Neuronal stem cell (in vitro differentiated cells): ENCODE measurements around the gene AGPAT2.

Experiments
- DNase-seq: peaks from one replicate; pipeline ENCODE4 v3.0.0-alpha.2; 2013; ENCODE audit warnings: low spot score
- H2AFZ ChIP-seq: one replicate; pipeline ENCODE4 v1.6.1; 2013; ENCODE audit warnings: mild to moderate bottlenecking, low read length, inconsistent platforms
- H2AK5ac ChIP-seq: 2 replicates; pipeline ENCODE4 v1.6.1; 2013; ENCODE audit warnings: low read depth, mild to moderate bottlenecking, inconsistent platforms, low read length, moderate library complexity, mixed read lengths
- H2BK120ac ChIP-seq: 2 replicates; pipeline ENCODE4 v1.6.1; 2013; ENCODE audit warnings: low read depth, mild to moderate bottlenecking, inconsistent platforms, low read length, moderate library complexity, mixed read lengths
- H2BK12ac ChIP-seq: one replicate; pipeline ENCODE4 v1.6.1; 2013; ENCODE audit warnings: low read length, inconsistent platforms
- H2BK15ac ChIP-seq: 2 replicates; pipeline ENCODE4 v1.6.1; 2013; ENCODE audit warnings: mild to moderate bottlenecking, low read length, inconsistent platforms, mixed read lengths
- H2BK5ac ChIP-seq: one replicate; pipeline ENCODE4 v1.6.1; 2013; ENCODE audit warnings: inconsistent platforms, mild to moderate bottlenecking, low read length, moderate library complexity
- H3K14ac ChIP-seq: one replicate; pipeline ENCODE4 v1.6.1; 2013; ENCODE audit warnings: low read length, inconsistent platforms
- H3K18ac ChIP-seq: 2 replicates; pipeline ENCODE4 v1.6.1; 2013; ENCODE audit warnings: low read length, inconsistent platforms
- H3K23ac ChIP-seq: 2 replicates; pipeline ENCODE4 v1.6.1; 2013; ENCODE audit warnings: low read depth, mild to moderate bottlenecking, mixed read lengths, low read length, inconsistent platforms; ENCODE audit not compliant: poor library complexity
- H3K27ac ChIP-seq: replicated peaks from 3 replicates; pipeline ENCODE4 v1.5.1; 2013; ENCODE audit warnings: low read length, inconsistent platforms
- H3K27me3 ChIP-seq, 3 experiments: 2 replicates each; pipeline ENCODE4 v1.6.1; 2013; ENCODE audit warnings: low read length in 3 of 3, mild to moderate bottlenecking in 2 of 3, inconsistent platforms in 1 of 3, low read depth in 1 of 3, mixed read lengths in 1 of 3, moderate library complexity in 1 of 3; ENCODE audit not compliant: control insufficient read depth in 3 of 3, insufficient read depth in 3 of 3
- H3K36me3 ChIP-seq, 2 donors: replicated peaks in 1 of 2; 2 replicates each; pipeline ENCODE4 v1.6.1; 2013; ENCODE audit warnings: low read length in 2 of 2; ENCODE audit not compliant: control insufficient read depth in 2 of 2, insufficient read depth in 2 of 2
- H3K4ac ChIP-seq: 2 replicates; pipeline ENCODE4 v1.6.1; 2013; ENCODE audit warnings: inconsistent platforms, mild to moderate bottlenecking, low read length, moderate library complexity
- H3K4me1 ChIP-seq, 2 donors: 1 replicate in 1 of 2; 2 replicates in 1 of 2; pipeline ENCODE4 v1.6.1; 2013; ENCODE audit warnings: low read length in 2 of 2, low read depth in 1 of 2; ENCODE audit not compliant: control insufficient read depth in 2 of 2, insufficient read depth in 1 of 2
- H3K4me2 ChIP-seq: one replicate; pipeline ENCODE4 v1.6.1; 2013; ENCODE audit warnings: mild to moderate bottlenecking, low read length, inconsistent platforms; ENCODE audit not compliant: insufficient read depth, poor library complexity, severe bottlenecking
- H3K4me3 ChIP-seq, 2 donors: 2 replicates each; pipeline ENCODE4 v1.5.1; 2013; ENCODE audit warnings: low read length in 2 of 2, mild to moderate bottlenecking in 2 of 2, inconsistent platforms in 1 of 2, moderate library complexity in 1 of 2
- H3K79me1 ChIP-seq: one replicate; pipeline ENCODE4 v1.6.1; 2013; ENCODE audit warnings: low read depth, mild to moderate bottlenecking, inconsistent platforms, low read length, moderate library complexity
- H3K9ac ChIP-seq: one replicate; pipeline ENCODE4 v1.6.1; 2013; ENCODE audit warnings: mild to moderate bottlenecking, low read depth, low read length, inconsistent platforms; ENCODE audit not compliant: poor library complexity
- H3K9me3 ChIP-seq, 2 donors: replicated peaks in 1 of 2; 2 replicates each; pipeline versions ENCODE3 to v1.6.1; 2013; ENCODE audit warnings: low read length in 2 of 2, mild to moderate bottlenecking in 2 of 2, inconsistent platforms in 1 of 2, low read depth in 1 of 2, mixed read lengths in 1 of 2, moderate library complexity in 1 of 2; ENCODE audit not compliant: control insufficient read depth in 2 of 2, insufficient read depth in 1 of 2
- H4K8ac ChIP-seq: one replicate; pipeline ENCODE4 v1.6.1; 2013; ENCODE audit warnings: low read depth, mild to moderate bottlenecking, inconsistent platforms, low read length, moderate library complexity
- H4K91ac ChIP-seq: one replicate; pipeline ENCODE4 v1.6.1; 2013; ENCODE audit warnings: low read length, low read depth, mild to moderate bottlenecking, inconsistent platforms; ENCODE audit not compliant: poor library complexity
- WGBS, 2 donors: extraction: QIAGEN DNeasy Blood & Tissue Kit; methylation state at CpG; one replicate each; pipeline ENCODE4 v1.1.7; 2013; ENCODE audit warnings: missing lambda C conversion rate in 2 of 2, mixed read lengths in 1 of 2; ENCODE audit not compliant: insufficient read length in 2 of 2, insufficient replicate concordance in 1 of 2; ENCODE audit errors: extremely low coverage in 2 of 2; 5-methylcytosine and 5-hydroxymethylcytosine counted together

AGPAT2 gene

GRCh38 chr9:136659861-136660784 lies 27.1 kb downstream of the AGPAT2 start:
- Histone ChIP-seq H3K9ac (peak overlapping the region; percentile 21), H3K4ac (no peak overlapping the region), H3K4me1 (peaks cover 7 to 31% of the 10 kb centered on the region in 2 donors), H2BK12ac (peak overlapping the region; percentile 73), H3K14ac (peak overlapping the region; percentile 56), H2AK5ac (no peak overlapping the region), H2AFZ (no peak overlapping the region), H2BK15ac (peak overlapping the region; percentile 85), H3K27ac (no peak overlapping the region), H2BK5ac (peak overlapping the region; percentile 53), H3K4me3 (no peak overlapping the region), H3K23ac (peak overlapping the region; percentile 31), H4K8ac (peak overlapping the region; percentile 43), H4K91ac (peak overlapping the region; percentile 12), H3K27me3 (peaks cover 0 to 26% (median 0%) of the 10 kb centered on the region in 3 experiments), H3K36me3 (no peaks in the 10 kb centered on the region), H3K79me1 (peaks cover 3% of the 10 kb centered on the region), H3K18ac (peak overlapping the region; percentile 38), H3K9me3 (no peaks in the 10 kb centered on the region), H3K4me2 (no peak overlapping the region), H2BK120ac (no peak overlapping the region)
- no CpG with 5 or more reads among the region's 21 CpGs for WGBS, 2 donors
- no peak for DNase-seq

DNA sequence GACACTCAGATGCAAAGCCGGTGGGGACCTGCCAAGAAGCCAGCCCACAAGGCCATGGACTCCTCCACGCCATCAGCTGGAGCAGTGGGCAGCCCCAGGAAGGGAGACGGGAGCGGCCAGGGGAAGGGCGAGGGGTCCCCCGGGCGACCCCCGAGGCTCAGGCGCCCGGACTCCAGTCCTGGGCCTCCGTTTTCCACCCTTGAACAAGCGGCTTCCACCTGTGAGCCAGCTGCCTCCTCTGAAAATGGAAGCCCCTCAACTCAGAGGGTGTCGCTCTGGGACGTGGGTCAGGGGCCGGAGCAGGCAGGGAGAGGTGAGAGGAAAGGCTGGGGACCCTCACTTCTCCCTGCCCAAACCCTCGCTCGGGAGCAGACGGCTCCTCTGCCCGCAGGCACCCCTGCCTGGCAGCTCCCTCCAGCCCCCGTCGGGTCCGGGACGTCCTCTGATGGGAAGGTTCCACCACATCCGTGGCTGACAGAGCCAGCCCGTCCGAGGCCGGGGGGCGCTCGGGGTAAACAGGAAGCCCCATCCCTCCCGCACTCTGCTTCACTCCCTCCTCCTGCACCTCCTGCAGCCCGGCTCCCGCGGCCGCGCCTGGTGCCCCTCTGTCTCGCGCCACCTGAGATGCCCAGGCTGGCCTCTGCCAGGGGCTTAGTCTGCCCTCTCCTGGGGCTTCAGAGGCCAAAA lies 28.3 kb downstream of the AGPAT2 start:
- Histone ChIP-seq H3K79me1 (peaks cover 3% of the 10 kb centered on the region), H2AK5ac (peak overlapping the region; percentile 56), H2BK5ac (peak overlapping the region; percentile 75), H3K4me1 (peaks cover 4 to 34% of the 10 kb centered on the region in 2 donors), H3K18ac (peak overlapping the region; percentile 57), H2BK15ac (peak overlapping the region; percentile 81), H3K27ac (no peak overlapping the region), H3K36me3 (no peaks in the 10 kb centered on the region), H3K4ac (no peak overlapping the region), H4K91ac (peak overlapping the region; percentile 53), H3K4me3 (no peak overlapping the region), H2BK12ac (peak overlapping the region; percentile 58), H3K27me3 (peaks cover 0 to 16% (median 0%) of the 10 kb centered on the region in 3 experiments), H2BK120ac (no peak overlapping the region), H3K23ac (no peak overlapping the region), H3K9me3 (no peaks in the 10 kb centered on the region), H3K14ac (peak overlapping the region; percentile 38), H3K4me2 (no peak overlapping the region), H4K8ac (no peak overlapping the region), H3K9ac (peak overlapping the region; percentile 44), H2AFZ (peak overlapping the region; percentile 49)
- no peak for DNase-seq
- no CpG with 5 or more reads among the region's 37 CpGs for WGBS, 2 donors

GRCh38 chr9:136657974-136658848 lies 29.0 kb downstream of the AGPAT2 start:
- H3K9me3 ChIP-seq = no peaks in the 10 kb centered on the region
- no peak overlapping the region for H3K4me3 ChIP-seq
- no peak overlapping the region for H3K23ac ChIP-seq
- H2BK120ac ChIP-seq = no peak overlapping the region
- H3K4me2 ChIP-seq = no peak overlapping the region
- WGBS, 2 donors = no CpG with 5 or more reads among the region's 31 CpGs
- H3K18ac ChIP-seq = peak overlapping the region; percentile 71
- H3K4me1 ChIP-seq = peaks cover 3 to 28% of the 10 kb centered on the region in 2 donors
- no peak overlapping the region for H4K8ac ChIP-seq
- H2BK5ac ChIP-seq = peak overlapping the region; percentile 75
- DNase-seq = no peak
- H2AFZ ChIP-seq = no peak overlapping the region
- no peak overlapping the region for H3K4ac ChIP-seq
- no peak overlapping the region for H3K14ac ChIP-seq
- H3K27ac ChIP-seq = no peak overlapping the region
- no peaks in the 10 kb centered on the region for H3K36me3 ChIP-seq
- H3K79me1 ChIP-seq = peaks cover 3% of the 10 kb centered on the region
- H2BK15ac ChIP-seq = peak overlapping the region; percentile 58
- peak overlapping the region; percentile 56 for H2AK5ac ChIP-seq
- peak overlapping the region; percentile 53 for H4K91ac ChIP-seq
- peaks cover 0 to 14% (median 0%) of the 10 kb centered on the region in 3 experiments for H3K27me3 ChIP-seq
- H3K9ac ChIP-seq = peak overlapping the region; percentile 44
- peak overlapping the region; percentile 58 for H2BK12ac ChIP-seq
